ENCODE data around the gene MIX23.

The MIX23 gene

DNA sequence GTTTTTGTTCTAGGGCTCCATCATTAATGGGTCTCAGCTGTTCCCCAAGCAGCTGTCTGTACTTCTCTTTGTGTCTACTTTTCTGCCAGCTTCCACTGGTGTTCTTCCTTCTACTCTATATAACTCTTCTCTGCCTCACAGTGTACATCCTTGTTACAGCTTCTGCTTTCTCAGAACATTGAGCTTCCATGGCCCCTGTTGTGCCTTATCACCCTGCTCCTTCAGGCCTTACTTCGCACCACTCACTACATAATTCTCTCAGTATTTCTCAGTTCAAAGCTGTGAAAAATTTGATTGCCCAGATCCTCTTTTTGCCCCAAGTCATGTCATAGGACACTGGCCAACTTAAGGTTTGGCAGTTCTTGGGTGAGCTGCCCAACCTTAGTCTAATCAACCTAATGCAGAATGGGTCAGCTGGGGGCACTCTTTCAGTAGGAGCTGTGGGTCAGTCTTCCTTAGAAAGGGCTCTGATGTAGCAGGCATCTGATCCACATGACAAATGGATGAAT lies 29.1 kb downstream of the MIX23 start:
- Histone ChIP-seq H3K4me3 (ENCODE audit: low read length) (no peak overlapping the region), H3K9me3 (replicated peaks; ENCODE audit: insufficient read depth, low read length) (no peaks in the 10 kb centered on the region), H3K4me2 (ENCODE audit: low read depth, low read length) (no peak overlapping the region), H3K27me3 (replicated peaks; ENCODE audit: insufficient read depth, low read length) (no peaks in the 10 kb centered on the region), H3K27ac (ENCODE audit: low read length) (no peak overlapping the region), H4K20me1 (ENCODE audit: insufficient read depth, low read length) (no peaks in the 10 kb centered on the region), H3K79me2 (ENCODE audit: low read length) (no peaks in the 10 kb centered on the region), H3K36me3 (replicated peaks; ENCODE audit: insufficient read depth, low read length) (no peaks in the 10 kb centered on the region), H3K9me2 (replicated peaks; ENCODE audit: insufficient read depth, low read length) (no peaks in the 10 kb centered on the region), H3K9ac (ENCODE audit: low read length) (no peak overlapping the region), H3F3A (ENCODE audit: insufficient read depth, low read length) (no peaks in the 10 kb centered on the region), H3K4me1 (ENCODE audit: low read length) (no peaks in the 10 kb centered on the region), H2AFZ (ENCODE audit: low read length) (no peak overlapping the region)
- TF ChIP-seq, protein P1, sequence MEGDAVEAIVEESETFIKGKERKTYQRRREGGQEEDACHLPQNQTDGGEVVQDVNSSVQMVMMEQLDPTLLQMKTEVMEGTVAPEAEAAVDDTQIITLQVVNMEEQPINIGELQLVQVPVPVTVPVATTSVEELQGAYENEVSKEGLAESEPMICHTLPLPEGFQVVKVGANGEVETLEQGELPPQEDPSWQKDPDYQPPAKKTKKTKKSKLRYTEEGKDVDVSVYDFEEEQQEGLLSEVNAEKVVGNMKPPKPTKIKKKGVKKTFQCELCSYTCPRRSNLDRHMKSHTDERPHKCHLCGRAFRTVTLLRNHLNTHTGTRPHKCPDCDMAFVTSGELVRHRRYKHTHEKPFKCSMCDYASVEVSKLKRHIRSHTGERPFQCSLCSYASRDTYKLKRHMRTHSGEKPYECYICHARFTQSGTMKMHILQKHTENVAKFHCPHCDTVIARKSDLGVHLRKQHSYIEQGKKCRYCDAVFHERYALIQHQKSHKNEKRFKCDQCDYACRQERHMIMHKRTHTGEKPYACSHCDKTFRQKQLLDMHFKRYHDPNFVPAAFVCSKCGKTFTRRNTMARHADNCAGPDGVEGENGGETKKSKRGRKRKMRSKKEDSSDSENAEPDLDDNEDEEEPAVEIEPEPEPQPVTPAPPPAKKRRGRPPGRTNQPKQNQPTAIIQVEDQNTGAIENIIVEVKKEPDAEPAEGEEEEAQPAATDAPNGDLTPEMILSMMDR (IDR thresholded peaks at IDR 0.05; ENCODE audit: low read length), result no peak
- TF ChIP-seq EZH2phosphoT487 (IDR thresholded peaks at IDR 0.05; ENCODE audit: low read length), result no peak
- TF ChIP-seq EZH2 (optimal IDR thresholded peaks at IDR 0.05; ENCODE audit: low read depth, low read length), result no peak
- DNase-seq, result no peak

DNA sequence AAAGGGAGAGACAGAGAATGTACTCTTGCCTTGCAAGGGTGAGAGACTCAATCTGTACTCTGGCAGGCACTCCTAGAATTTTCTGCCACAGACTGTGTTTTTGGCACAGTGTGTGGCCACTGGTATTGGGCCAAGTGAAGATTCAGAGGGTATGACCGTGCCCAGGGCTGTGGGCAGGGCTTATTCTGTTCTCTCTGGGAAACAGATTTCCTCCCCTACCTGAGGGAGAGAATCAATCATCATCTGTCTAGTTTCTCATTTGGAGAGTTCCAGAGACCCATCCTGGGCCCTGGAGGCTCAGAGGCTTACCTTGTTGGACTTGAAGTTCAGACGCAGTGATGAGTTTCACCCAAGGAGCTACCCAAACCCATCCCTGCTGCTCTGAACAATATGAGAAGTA lies 29.8 kb downstream of the MIX23 start:
- Histone ChIP-seq H3K9ac (ENCODE audit: low read length) (no peak overlapping the region), H3K27ac (ENCODE audit: low read length) (no peak overlapping the region), H3K4me2 (ENCODE audit: low read depth, low read length) (no peak overlapping the region), H2AFZ (ENCODE audit: low read length) (no peak overlapping the region), H3F3A (ENCODE audit: insufficient read depth, low read length) (no peaks in the 10 kb centered on the region), H4K20me1 (ENCODE audit: insufficient read depth, low read length) (no peaks in the 10 kb centered on the region), H3K36me3 (replicated peaks; ENCODE audit: insufficient read depth, low read length) (no peaks in the 10 kb centered on the region), H3K9me2 (replicated peaks; ENCODE audit: insufficient read depth, low read length) (no peaks in the 10 kb centered on the region), H3K4me3 (ENCODE audit: low read length) (no peak overlapping the region), H3K27me3 (replicated peaks; ENCODE audit: insufficient read depth, low read length) (no peaks in the 10 kb centered on the region), H3K9me3 (replicated peaks; ENCODE audit: insufficient read depth, low read length) (no peaks in the 10 kb centered on the region), H3K4me1 (ENCODE audit: low read length) (no peaks in the 10 kb centered on the region), H3K79me2 (ENCODE audit: low read length) (no peaks in the 10 kb centered on the region)
- no peak for TF ChIP-seq EZH2phosphoT487 (IDR thresholded peaks at IDR 0.05; ENCODE audit: low read length)
- TF ChIP-seq EZH2 (optimal IDR thresholded peaks at IDR 0.05; ENCODE audit: low read depth, low read length), result no peak
- TF ChIP-seq, protein P1 (IDR thresholded peaks at IDR 0.05; ENCODE audit: low read length), result no peak
- DNase-seq, result no peak

DNA sequence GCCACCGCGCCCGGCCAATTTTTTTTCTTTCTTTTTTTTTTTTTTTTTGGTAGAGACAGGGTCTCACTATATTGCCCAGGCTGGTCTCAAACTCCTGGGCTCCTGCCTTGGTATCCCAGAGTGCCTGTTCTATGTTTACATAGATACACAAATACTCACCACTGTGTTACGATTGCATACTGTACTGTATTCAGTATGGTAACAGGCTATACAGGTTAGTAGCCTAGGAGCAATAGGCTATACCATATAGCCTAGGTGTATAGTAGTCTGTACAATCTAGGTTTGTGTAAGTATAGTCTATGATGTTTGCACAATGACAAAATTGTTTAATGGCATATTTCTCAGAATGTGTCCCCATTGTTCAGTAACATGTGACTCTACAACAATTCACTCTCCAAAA lies 31.4 kb downstream of the MIX23 start:
- H4K20me1 ChIP-seq (ENCODE audit: insufficient read depth, low read length), result no peaks in the 10 kb centered on the region
- DNase-seq, result no peak
- no peaks in the 10 kb centered on the region for H3K27me3 ChIP-seq (replicated peaks; ENCODE audit: insufficient read depth, low read length)
- H3F3A ChIP-seq (ENCODE audit: insufficient read depth, low read length), result no peaks in the 10 kb centered on the region
- H3K9me2 ChIP-seq (replicated peaks; ENCODE audit: insufficient read depth, low read length), result no peaks in the 10 kb centered on the region
- no peaks in the 10 kb centered on the region for H3K79me2 ChIP-seq (ENCODE audit: low read length)
- H3K9ac ChIP-seq (ENCODE audit: low read length), result no peak overlapping the region
- no peak overlapping the region for H3K4me3 ChIP-seq (ENCODE audit: low read length)
- no peak overlapping the region for H2AFZ ChIP-seq (ENCODE audit: low read length)
- no peak overlapping the region for H3K4me2 ChIP-seq (ENCODE audit: low read depth, low read length)
- no peaks in the 10 kb centered on the region for H3K9me3 ChIP-seq (replicated peaks; ENCODE audit: insufficient read depth, low read length)
- no peak overlapping the region for H3K27ac ChIP-seq (ENCODE audit: low read length)
- no peaks in the 10 kb centered on the region for H3K36me3 ChIP-seq (replicated peaks; ENCODE audit: insufficient read depth, low read length)
- TF ChIP-seq EZH2 (optimal IDR thresholded peaks at IDR 0.05; ENCODE audit: low read depth, low read length) (no peak), EZH2phosphoT487 (IDR thresholded peaks at IDR 0.05; ENCODE audit: low read length) (no peak)
- TF ChIP-seq, protein P1 (IDR thresholded peaks at IDR 0.05; ENCODE audit: low read length), result no peak
- no peaks in the 10 kb centered on the region for H3K4me1 ChIP-seq (ENCODE audit: low read length)

Measured in MM.1S (cell line).